ENCODE data around the gene MYH11. TPM values are rescaled to one million over a fixed set of nuclear protein-coding genes. Genes with fewer than 3 reads are reported as not detected.
"Not testable (repeated sequence)": the region's sequence is repeated elsewhere in the genome, so short reads cannot be mapped to it uniquely, and the experiment has no call there.

Gene MYH11
- total RNA-seq, 2 experiments from 2014 or later = 0.07 TPM; not detected in 1

DNA sequence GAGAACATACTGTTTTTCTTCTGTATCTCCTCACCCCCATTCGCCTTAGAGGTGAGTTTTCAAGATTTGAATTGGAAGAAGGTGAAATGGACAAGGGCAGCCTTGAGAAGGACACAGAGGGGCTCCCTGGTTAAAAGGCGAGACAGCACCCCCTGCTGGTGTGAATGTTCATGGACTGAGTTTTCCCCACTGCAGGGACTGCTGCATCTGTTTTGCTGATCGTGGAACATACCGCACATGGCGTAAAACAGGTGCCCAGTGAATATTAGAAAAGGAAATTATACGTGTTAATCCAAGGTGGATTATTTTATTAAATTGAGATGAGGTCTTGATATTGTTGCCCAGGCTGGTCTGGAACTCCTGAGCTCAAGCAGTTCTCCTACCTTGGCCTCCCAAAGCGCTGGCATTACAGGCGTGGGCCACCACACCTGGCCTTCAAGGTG is 152.3 kb downstream of the MYH11 start:
- Mint-ChIP-seq H3K4me3 (no peak overlapping the region), H3K27ac (peak overlapping the region; percentile 50), H3K4me1 (ENCODE audit: low read depth) (peaks cover 12% of the 10 kb centered on the region), H3K27me3 (no peaks in the 10 kb centered on the region), H3K36me3 (peaks cover 19% of the 10 kb centered on the region), H3K9me3 (no peaks in the 10 kb centered on the region)
- CTCF ChIA-PET = interaction anchor here (0.6 to 3.2 kb wide), 18 partner anchors 9 to 423 kb away, joined by 3 to 14 read pairs (median 4); no protein-coding TSS in a partner anchor
- intact Hi-C loops (cut with micrococcal nuclease) = loop anchor here (5.0 to 10.0 kb wide), 2 partner anchors 67 to 270 kb away; partner anchors contain the start of gene BMERB1
- POLR2A ChIA-PET = no interaction called here
- DNase-seq = peak; percentile 83

DNA sequence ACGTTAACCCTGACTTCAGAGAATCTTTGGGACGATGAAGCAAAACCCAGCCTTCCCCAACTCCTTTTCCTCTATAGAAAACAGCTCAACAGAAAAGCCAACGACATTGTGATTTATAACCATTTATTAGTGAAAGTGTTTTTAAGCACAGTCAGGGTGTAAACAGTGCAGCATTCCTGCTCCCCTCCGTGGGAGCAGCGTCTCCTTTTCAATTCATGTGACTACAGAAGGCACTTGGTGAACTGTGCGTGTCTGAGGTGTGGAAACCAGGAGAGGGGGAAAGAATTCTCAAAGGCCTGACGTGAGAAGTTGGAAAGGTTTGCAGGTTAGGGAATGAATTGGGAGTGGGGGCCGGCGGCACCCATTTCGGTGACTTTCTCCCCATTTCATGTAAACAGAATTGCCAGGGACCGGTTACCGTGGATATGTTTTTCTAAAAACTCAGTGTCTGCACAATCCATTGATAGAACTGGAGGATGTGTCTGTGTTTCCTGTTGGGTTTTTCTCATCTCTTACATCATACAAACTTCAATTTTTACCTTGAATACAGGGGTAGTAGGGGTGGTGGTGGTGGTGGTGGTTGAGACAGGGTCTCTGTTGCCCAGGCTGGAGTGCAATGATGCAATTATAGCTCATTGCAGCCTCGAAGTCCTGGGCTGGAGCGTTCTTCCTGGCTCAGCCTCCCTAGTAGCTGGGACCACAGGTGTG is 153.6 kb downstream of the MYH11 start:
- Mint-ChIP-seq H3K27ac (peak overlapping the region; percentile 56), H3K4me3 (no peak overlapping the region), H3K9me3 (no peaks in the 10 kb centered on the region), H3K27me3 (no peaks in the 10 kb centered on the region), H3K36me3 (peaks cover 23% of the 10 kb centered on the region), H3K4me1 (ENCODE audit: low read depth) (peaks cover 12% of the 10 kb centered on the region)
- ChIA-PET CTCF (interaction anchor here (0.8 to 3.2 kb wide), 7 partner anchors 10 to 281 kb away, joined by 3 to 14 read pairs (median 3); no protein-coding TSS in a partner anchor), POLR2A (no interaction called here)
- intact Hi-C loops (cut with micrococcal nuclease) = loop anchor here (5.0 to 10.0 kb wide), 2 partner anchors 66 to 268 kb away; partner anchors contain the start of gene BMERB1
- no peak for DNase-seq

DNA sequence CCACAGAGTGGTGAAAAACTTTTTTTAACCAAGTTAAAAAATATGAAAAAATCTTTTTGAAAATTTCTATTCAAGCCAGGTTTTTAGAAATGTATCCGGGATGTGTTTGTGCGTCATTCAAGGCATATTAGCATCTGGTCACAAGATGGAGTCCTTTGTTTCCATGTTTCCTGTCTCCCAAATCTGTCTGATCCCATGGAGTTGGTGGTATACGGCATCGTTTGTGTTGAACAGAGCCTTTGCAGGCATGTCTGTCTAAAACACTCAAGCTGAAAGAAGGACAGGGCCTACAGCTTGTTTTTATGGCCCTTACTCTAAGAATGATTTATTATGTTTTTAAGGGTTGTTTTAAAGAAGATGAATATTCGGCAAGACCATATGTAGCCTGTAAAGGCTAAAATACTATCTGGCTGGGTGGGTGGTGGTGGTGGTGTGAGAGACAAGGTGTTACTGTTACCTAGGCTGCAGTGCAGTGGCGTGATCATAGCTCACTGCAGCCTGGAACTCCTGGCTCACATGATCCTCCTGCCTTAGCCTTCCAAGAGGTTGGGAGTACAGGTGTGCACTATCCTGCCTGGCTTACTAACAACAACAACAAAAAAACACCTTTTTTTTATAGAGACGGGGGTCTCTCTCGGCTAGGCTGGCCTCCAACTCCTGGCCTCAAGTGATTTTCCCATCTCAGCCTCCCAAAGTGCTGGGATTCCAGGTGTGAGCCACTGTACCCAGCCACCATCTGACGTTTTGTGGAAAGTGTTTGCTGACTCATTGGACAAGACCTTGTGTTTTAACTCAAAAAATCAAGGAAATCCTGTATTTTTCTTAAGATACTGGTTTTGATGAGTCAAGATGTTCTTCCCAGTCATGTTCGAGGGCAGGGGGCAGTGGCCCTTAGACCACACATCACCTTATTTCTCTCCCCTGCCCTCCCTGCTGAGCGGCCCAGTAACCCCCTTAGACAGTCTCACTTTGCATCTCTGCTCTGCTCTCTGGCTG is 154.6 kb downstream of the MYH11 start:
- POLR2A ChIA-PET = no interaction called here
- intact Hi-C loops (cut with micrococcal nuclease) = loop anchor here (5.0 to 10.0 kb wide), 2 partner anchors 65 to 267 kb away; partner anchors contain the start of gene BMERB1
- Mint-ChIP-seq H3K4me1 (ENCODE audit: low read depth) (peaks cover 12% of the 10 kb centered on the region), H3K36me3 (peaks cover 24% of the 10 kb centered on the region), H3K4me3 (no peak overlapping the region), H3K27ac (peak overlapping the region; percentile 56), H3K27me3 (no peaks in the 10 kb centered on the region), H3K9me3 (no peaks in the 10 kb centered on the region)
- CTCF ChIA-PET = interaction anchor here (0.7 to 3.2 kb wide), 5 partner anchors 19 to 278 kb away, joined by 3 to 14 read pairs (median 5); no protein-coding TSS in a partner anchor
- no peak for DNase-seq

DNA sequence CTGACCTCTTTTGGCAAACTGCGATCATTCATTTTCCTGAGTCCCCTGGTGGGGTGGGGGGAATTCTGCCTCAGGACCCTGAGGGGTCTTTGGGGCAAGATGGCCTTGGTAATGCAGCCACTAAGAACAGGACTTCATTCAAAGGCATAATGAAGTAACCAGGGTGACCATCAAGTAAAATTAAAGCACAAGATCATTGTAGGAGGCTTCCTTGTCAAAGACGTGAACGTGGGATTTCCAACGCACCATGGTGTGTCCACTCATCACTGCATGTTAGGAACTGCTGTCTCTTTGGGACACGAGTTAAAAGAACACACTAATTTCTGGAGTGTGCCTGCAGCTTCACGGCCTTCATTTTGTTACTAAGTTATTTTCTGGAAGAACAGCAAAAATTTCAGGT is 155.5 kb downstream of the MYH11 start:
- H3K4me1 Mint-ChIP-seq (ENCODE audit: low read depth) = peaks cover 12% of the 10 kb centered on the region
- no peaks in the 10 kb centered on the region for H3K27me3 Mint-ChIP-seq
- no peaks in the 10 kb centered on the region for H3K9me3 Mint-ChIP-seq
- POLR2A ChIA-PET = no interaction called here
- intact Hi-C loops (cut with micrococcal nuclease) = loop anchor here (5.0 to 10.0 kb wide), 2 partner anchors 64 to 267 kb away; partner anchors contain the start of gene BMERB1
- peaks cover 29% of the 10 kb centered on the region for H3K36me3 Mint-ChIP-seq
- DNase-seq = no peak
- H3K27ac Mint-ChIP-seq = peak overlapping the region; percentile 23
- H3K4me3 Mint-ChIP-seq = no peak overlapping the region
- CTCF ChIA-PET = interaction anchor here (1.1 kb wide), 1 partner anchor 59 kb away, joined by 3 read pairs; no protein-coding TSS in a partner anchor

DNA sequence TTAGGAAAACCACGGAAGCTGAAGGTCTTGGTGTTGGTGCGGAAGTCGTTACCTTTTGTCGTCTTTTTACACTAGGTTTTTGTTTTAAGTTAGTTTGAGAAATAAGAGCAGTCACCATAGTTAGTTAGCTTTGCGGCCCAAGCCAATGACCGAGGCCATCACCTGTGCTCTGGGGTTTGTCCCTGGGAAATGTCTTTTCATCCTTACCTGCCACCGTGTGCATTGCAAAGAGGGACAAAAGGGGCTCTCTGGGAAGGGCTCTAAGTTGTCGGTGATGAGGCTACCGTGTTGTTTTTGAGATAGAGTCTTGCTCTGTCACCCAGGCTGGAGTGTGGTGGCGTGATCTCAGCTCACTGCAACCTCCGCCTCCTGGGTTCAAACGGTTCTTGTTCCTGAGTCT is 157.0 kb downstream of the MYH11 start:
- Mint-ChIP-seq H3K9me3 (no peaks in the 10 kb centered on the region), H3K4me1 (ENCODE audit: low read depth) (peaks cover 5% of the 10 kb centered on the region), H3K27me3 (no peaks in the 10 kb centered on the region), H3K27ac (no peak overlapping the region), H3K4me3 (no peak overlapping the region), H3K36me3 (peaks cover 29% of the 10 kb centered on the region)
- intact Hi-C loops (cut with micrococcal nuclease) = loop anchor here (5.0 to 10.0 kb wide), 2 partner anchors 63 to 265 kb away; partner anchors contain the start of gene BMERB1
- DNase-seq = no peak
- POLR2A ChIA-PET = no interaction called here
- CTCF ChIA-PET = no interaction called here

DNA sequence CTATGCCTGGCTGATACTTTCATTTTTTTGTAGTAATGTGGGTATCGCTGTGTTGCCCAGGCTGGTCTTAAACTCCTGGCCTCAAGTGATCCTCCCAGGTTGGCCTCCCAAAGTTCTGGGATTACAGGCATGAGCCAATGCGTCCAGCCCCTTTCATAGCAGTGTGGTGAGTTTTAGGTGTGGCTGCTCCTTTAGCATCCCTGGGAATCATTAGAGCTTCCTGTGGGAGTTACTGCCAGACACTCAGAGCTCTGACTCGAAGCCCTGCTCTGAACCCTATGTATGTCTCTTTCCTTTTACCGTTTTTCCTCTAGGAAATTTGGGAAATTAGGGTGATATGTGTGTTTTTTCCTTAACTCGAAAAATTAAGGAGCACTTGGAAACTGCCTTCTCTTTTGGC is 162.3 kb downstream of the MYH11 start:
- ChIA-PET POLR2A (no interaction called here), CTCF (interaction anchor here (0.6 to 0.9 kb wide), 2 partner anchors 12 to 368 kb away, joined by 3 to 4 read pairs; no protein-coding TSS in a partner anchor)
- H3K27me3 Mint-ChIP-seq = no peaks in the 10 kb centered on the region
- H3K9me3 Mint-ChIP-seq = no peaks in the 10 kb centered on the region
- intact Hi-C loops (cut with micrococcal nuclease) = no loop called here
- no peak overlapping the region for H3K27ac Mint-ChIP-seq
- H3K4me1 Mint-ChIP-seq (ENCODE audit: low read depth) = no peaks in the 10 kb centered on the region
- no peak for DNase-seq
- H3K4me3 Mint-ChIP-seq = no peak overlapping the region
- peaks cover 45% of the 10 kb centered on the region for H3K36me3 Mint-ChIP-seq

- H3K4me1 Mint-ChIP-seq (ENCODE audit: low read depth); intact Hi-C loops (cut with micrococcal nuclease); H3K27ac Mint-ChIP-seq; POLR2A ChIA-PET; H3K27me3 Mint-ChIP-seq; H3K9me3 Mint-ChIP-seq; DNase-seq; H3K4me3 Mint-ChIP-seq: not testable (repeated sequence)
- peaks cover 49% of the 10 kb centered on the region for H3K36me3 Mint-ChIP-seq
- CTCF ChIA-PET = interaction anchor here (0.9 to 1.4 kb wide), 3 partner anchors 10 to 265 kb away, joined by 3 to 5 read pairs (median 4); no protein-coding TSS in a partner anchor
These were observed 164.3 kb downstream of the MYH11 start for GRCh38 chr16:15692508-15692907.

DNA sequence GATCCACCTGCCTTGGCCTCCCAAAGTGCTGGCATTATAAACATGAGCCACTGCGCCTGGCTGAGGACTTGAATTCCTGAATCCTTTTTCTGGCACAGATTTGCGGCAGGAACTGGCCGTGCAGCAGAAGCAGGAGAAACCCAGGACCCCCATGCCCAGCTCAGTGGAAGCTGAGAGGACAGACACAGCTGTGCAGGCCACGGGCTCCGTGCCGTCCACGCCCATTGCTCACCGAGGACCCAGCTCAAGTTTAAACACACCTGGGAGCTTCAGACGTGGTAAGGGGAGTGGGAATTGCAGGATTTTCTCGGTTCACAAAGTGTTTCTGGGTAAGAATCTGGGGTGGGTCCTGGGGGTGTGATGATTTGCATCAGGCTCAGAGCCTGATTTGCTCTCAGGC is 165.8 kb downstream of the MYH11 start:
- ChIA-PET POLR2A (no interaction called here), CTCF (interaction anchor here (0.6 to 1.4 kb wide), 3 partner anchors 9 to 50 kb away, joined by 3 to 5 read pairs (median 3); partner anchors contain the start of gene MARF1)
- Mint-ChIP-seq H3K27ac (no peak overlapping the region), H3K36me3 (peaks cover 46% of the 10 kb centered on the region), H3K27me3 (no peaks in the 10 kb centered on the region), H3K4me1 (ENCODE audit: low read depth) (no peaks in the 10 kb centered on the region), H3K4me3 (no peak overlapping the region), H3K9me3 (no peaks in the 10 kb centered on the region)
- intact Hi-C loops (cut with micrococcal nuclease) = no loop called here
- DNase-seq = no peak

- Mint-ChIP-seq H3K27ac (no peak overlapping the region), H3K27me3 (no peaks in the 10 kb centered on the region), H3K36me3 (peaks cover 46% of the 10 kb centered on the region), H3K4me3 (no peak overlapping the region), H3K4me1 (ENCODE audit: low read depth) (no peaks in the 10 kb centered on the region), H3K9me3 (no peaks in the 10 kb centered on the region)
- POLR2A ChIA-PET = no interaction called here
- intact Hi-C loops (cut with micrococcal nuclease) = no loop called here
- CTCF ChIA-PET = interaction anchor here (0.6 kb wide), 1 partner anchor 49 kb away, joined by 3 read pairs; no protein-coding TSS in a partner anchor
- no peak for DNase-seq
These were observed 166.5 kb downstream of the MYH11 start for GRCh38 chr16:15690296-15690695.

GRCh38 chr16:15689290-15689689 is 167.5 kb downstream of the MYH11 start:
- Mint-ChIP-seq H3K27me3 (no peaks in the 10 kb centered on the region), H3K4me1 (ENCODE audit: low read depth) (no peaks in the 10 kb centered on the region), H3K4me3 (no peak overlapping the region), H3K36me3 (peaks cover 51% of the 10 kb centered on the region), H3K9me3 (no peaks in the 10 kb centered on the region), H3K27ac (no peak overlapping the region)
- CTCF ChIA-PET = no interaction called here
- POLR2A ChIA-PET = no interaction called here
- intact Hi-C loops (cut with micrococcal nuclease) = no loop called here
- DNase-seq = no peak

DNA sequence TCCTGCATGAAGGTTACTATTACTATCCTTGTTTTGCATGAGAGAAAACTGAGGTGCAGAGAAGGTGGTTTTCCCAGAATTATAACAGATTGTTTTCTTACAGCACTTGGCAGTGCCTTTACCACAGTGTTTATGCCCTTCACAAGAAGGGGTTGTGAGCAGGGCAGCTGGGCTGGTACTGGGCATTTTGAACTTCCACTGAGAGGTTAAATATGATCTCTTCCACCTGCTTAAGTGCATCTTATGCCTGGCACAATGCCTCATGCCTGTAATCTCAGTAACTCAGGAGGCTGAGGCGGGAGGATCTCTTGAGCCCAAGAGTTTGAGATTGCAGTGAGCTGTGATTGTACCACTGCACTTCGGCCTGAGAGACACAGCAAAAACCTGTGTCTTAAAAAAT is 170.5 kb downstream of the MYH11 start:
- Mint-ChIP-seq H3K9me3 (no peaks in the 10 kb centered on the region), H3K27ac (no peak overlapping the region), H3K4me3 (no peak overlapping the region), H3K4me1 (ENCODE audit: low read depth) (peaks cover 7% of the 10 kb centered on the region), H3K27me3 (no peaks in the 10 kb centered on the region), H3K36me3 (peaks cover 37% of the 10 kb centered on the region)
- DNase-seq = no peak
- intact Hi-C loops (cut with micrococcal nuclease) = no loop called here
- CTCF ChIA-PET = interaction anchor here (1.4 kb wide), 1 partner anchor 18 kb away, joined by 5 read pairs; no protein-coding TSS in a partner anchor
- POLR2A ChIA-PET = no interaction called here
